Activated CD8-positive, alpha-beta T cell treated with anti-CD3 and anti-CD28 coated beads, Interleukin-2, amount 10 ng/mL, durations not matched to agents 7 days and 5 days (primary cell): ENCODE measurements around the gene CNOT11. TPM values are rescaled to one million over a fixed set of nuclear protein-coding genes. Genes with fewer than 3 reads are reported as not detected.
"Not testable (repeated sequence)": the region's sequence is repeated elsewhere in the genome, so short reads cannot be mapped to it uniquely, and the experiment has no call there.

Experiments used
- ATAC-seq: fragments of 150-1000 bp; cut with Tn5 transposase; one replicate; pipeline ENCODE4 v1.10.0; 2021; ENCODE audit warnings: moderate library complexity
- CTCF ChIA-PET: fragments of 350-600 bp; sonication (Branson Sonifier 250); formaldehyde crosslinking; loops from one replicate; lab custom pipeline; 2021; ENCODE audit warnings: antibody characterized with exemption; lab: Charles Lee
- POLR2A ChIA-PET: fragments of 350-600 bp; sonication (Branson Sonifier 250); formaldehyde crosslinking; loops from one replicate; lab custom pipeline; 2021; ENCODE audit warnings: antibody characterized with exemption; lab: Charles Lee
- DNase-seq: peaks from one replicate; pipeline ENCODE4 v3.0.0-alpha.2; 2020
- H3K27ac Mint-ChIP-seq: one replicate; pipeline ENCODE4 v1.8.0; 2021; ENCODE audit warnings: mild to moderate bottlenecking, mixed read lengths
- H3K27me3 Mint-ChIP-seq: one replicate; pipeline ENCODE4 v1.8.0; 2021; ENCODE audit warnings: low read depth, mixed read lengths
- H3K36me3 Mint-ChIP-seq: one replicate; pipeline ENCODE4 v1.8.0; 2021; ENCODE audit warnings: low read depth, mixed read lengths
- H3K4me1 Mint-ChIP-seq: one replicate; pipeline ENCODE4 v1.8.0; 2021; ENCODE audit warnings: low read depth, mixed read lengths
- H3K4me3 Mint-ChIP-seq: one replicate; pipeline ENCODE4 v1.8.0; 2021; ENCODE audit warnings: mild to moderate bottlenecking, mixed read lengths
- H3K9me3 Mint-ChIP-seq: one replicate; pipeline ENCODE4 v1.8.0; 2022; ENCODE audit warnings: mixed read lengths; ENCODE audit not compliant: insufficient read depth
- total RNA-seq, 2 experiments: library from RNA; stranded (reverse); gene quantifications; one replicate each; pipeline ENCODE4 v1.2.3, GENCODE V29; 2021

CNOT11 gene
- 10 to 100 TPM; 64.4 to 64.7 TPM for total RNA-seq

GRCh38 chr2:101252408-101253012, at the start of gene CNOT11:
Gene CNOT11, plus strand, starts transcription at chr2:101252886. Its CDS starts 79 bp downstream, at chr2:101252965.
- peak within 1 kb of the TSS; percentile 89 for H3K4me3 Mint-ChIP-seq
- CTCF ChIA-PET, result interaction anchor here (0.6 to 3.2 kb wide), 21 partner anchors 10 to 248 kb away, joined by 3 to 24 read pairs (median 4); partner anchors contain the start of genes RFX8 and RNF149
- peak; percentile 99 for DNase-seq
- H3K36me3 Mint-ChIP-seq, result peaks cover 32% of the 10 kb centered on the region
- H3K27me3 Mint-ChIP-seq, result no peaks in the 10 kb centered on the region
- no peaks in the 10 kb centered on the region for H3K9me3 Mint-ChIP-seq
- H3K27ac Mint-ChIP-seq, result peak within 1 kb of the TSS; percentile 96
- peaks cover 45% of the 10 kb centered on the region for H3K4me1 Mint-ChIP-seq
- ATAC-seq, result peak; percentile 88
- POLR2A ChIA-PET, result interaction anchor here (0.9 to 3.7 kb wide), 17 partner anchors 13 to 690 kb away, joined by 3 to 34 read pairs (median 6); partner anchors contain the start of genes PDCL3, RNF149 and RPL31

GRCh38 chr2:101204400-101205115, 48.1 kb upstream of the CNOT11 start:
- no peak for ATAC-seq
- Mint-ChIP-seq H3K36me3 (no peaks in the 10 kb centered on the region), H3K4me3 (no peak overlapping the region), H3K27me3 (no peaks in the 10 kb centered on the region), H3K27ac (peak overlapping the region; percentile 81), H3K4me1 (peaks cover 16% of the 10 kb centered on the region), H3K9me3 (no peaks in the 10 kb centered on the region)
- DNase-seq, result no peak
- CTCF ChIA-PET, result interaction anchor here (0.5 to 5.0 kb wide), 37 partner anchors 8 to 891 kb away, joined by 3 to 58 read pairs (median 6); partner anchors contain the start of genes CNOT11 and RPL31
- POLR2A ChIA-PET, result no interaction called here

- peak overlapping the region; percentile 81 for H3K27ac Mint-ChIP-seq
- DNase-seq, result peak; percentile 71
- CTCF ChIA-PET, result interaction anchor here (0.7 to 5.0 kb wide), 55 partner anchors 9 to 643 kb away, joined by 3 to 58 read pairs (median 5); partner anchors contain the start of genes CNOT11, PDCL3, RPL31 and TBC1D8
- peaks cover 16% of the 10 kb centered on the region for H3K4me1 Mint-ChIP-seq
- peak; percentile 91 for ATAC-seq
- POLR2A ChIA-PET, result interaction anchor here (0.6 to 1.4 kb wide), 4 partner anchors 46 to 202 kb away, joined by 3 to 9 read pairs (median 3); partner anchors contain the start of gene CNOT11
- H3K9me3 Mint-ChIP-seq, result no peaks in the 10 kb centered on the region
- peak overlapping the region; percentile 58 for H3K4me3 Mint-ChIP-seq
- H3K36me3 Mint-ChIP-seq, result no peaks in the 10 kb centered on the region
- H3K27me3 Mint-ChIP-seq, result peaks cover 4% of the 10 kb centered on the region
These were observed 46.9 kb upstream of the CNOT11 start for GRCh38 chr2:101205521-101206479.

DNA sequence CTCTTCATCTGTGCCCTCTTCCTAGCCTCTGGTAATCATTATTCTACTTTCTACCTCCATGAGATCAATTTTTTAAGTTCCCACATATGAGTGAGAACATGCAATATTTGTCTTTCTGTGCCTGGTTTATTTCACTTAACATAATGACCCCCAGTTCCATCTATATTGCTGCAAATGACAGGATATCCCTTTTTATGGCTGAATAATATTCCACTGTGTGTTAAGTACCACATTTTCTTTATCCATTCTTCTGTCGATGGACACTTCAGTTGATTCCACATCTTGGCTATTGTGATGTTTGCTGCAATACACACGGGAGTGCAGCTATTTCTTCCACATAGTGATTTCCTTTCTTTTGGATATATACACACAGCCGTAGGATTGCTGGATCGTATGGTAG, 43.9 kb upstream of the CNOT11 start:
- Mint-ChIP-seq H3K4me3 (no peak overlapping the region), H3K27me3 (peaks cover 4% of the 10 kb centered on the region), H3K27ac (no peak overlapping the region), H3K9me3 (no peaks in the 10 kb centered on the region), H3K4me1 (peaks cover 16% of the 10 kb centered on the region), H3K36me3 (no peaks in the 10 kb centered on the region)
- ChIA-PET POLR2A (interaction anchor here (0.6 kb wide), 1 partner anchor 23 kb away, joined by 3 read pairs; no protein-coding TSS in a partner anchor), CTCF (interaction anchor here (0.9 kb wide), 1 partner anchor 196 kb away, joined by 3 read pairs; no protein-coding TSS in a partner anchor)
- DNase-seq (no peak), ATAC-seq (no peak)

GRCh38 chr2:101219246-101219645, 33.4 kb upstream of the CNOT11 start:
- ChIA-PET POLR2A (no interaction called here), CTCF (interaction anchor here (4.0 kb wide), 1 partner anchor 14 kb away, joined by 30 read pairs; no protein-coding TSS in a partner anchor)
- no peak for DNase-seq
- no peak for ATAC-seq
- peak overlapping the region; percentile 54 for H3K27ac Mint-ChIP-seq
- H3K4me1 Mint-ChIP-seq, result peaks cover 14% of the 10 kb centered on the region
- peaks cover 15% of the 10 kb centered on the region for H3K36me3 Mint-ChIP-seq
- H3K27me3 Mint-ChIP-seq, result peaks cover 3% of the 10 kb centered on the region
- H3K4me3 Mint-ChIP-seq, result no peak overlapping the region
- H3K9me3 Mint-ChIP-seq, result peaks cover 15% of the 10 kb centered on the region

DNA sequence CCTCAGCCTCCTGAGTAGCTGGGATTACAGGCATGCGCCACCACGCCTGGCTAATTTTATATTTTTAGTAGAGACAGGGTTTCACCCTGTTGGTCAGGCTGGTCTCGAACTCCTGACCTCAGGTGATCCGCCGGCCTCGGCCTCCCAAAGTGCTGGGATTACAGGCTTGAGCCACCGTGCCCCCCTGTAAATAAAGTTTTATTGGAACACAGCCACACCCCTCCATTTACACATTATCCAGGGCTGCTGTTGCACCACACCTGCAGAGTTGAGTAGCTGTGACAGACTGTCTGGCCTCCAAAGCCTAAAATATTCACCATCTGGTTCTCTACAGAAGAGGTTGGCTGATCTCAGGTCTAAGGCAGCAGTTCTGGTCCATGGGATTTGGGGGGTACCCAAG, 32.6 kb upstream of the CNOT11 start:
- POLR2A ChIA-PET, result interaction anchor here (0.6 kb wide), 1 partner anchor 275 kb away, joined by 3 read pairs; no protein-coding TSS in a partner anchor
- not testable (repeated sequence) for DNase-seq
- CTCF ChIA-PET, result interaction anchor here (4.0 kb wide), 1 partner anchor 15 kb away, joined by 30 read pairs; no protein-coding TSS in a partner anchor

GRCh38 chr2:101223814-101224231, 28.9 kb upstream of the CNOT11 start:
- no peaks in the 10 kb centered on the region for H3K27me3 Mint-ChIP-seq
- peak overlapping the region; percentile 34 for H3K4me3 Mint-ChIP-seq
- ChIA-PET CTCF (interaction anchor here (0.9 to 2.5 kb wide), 9 partner anchors 16 to 211 kb away, joined by 3 to 12 read pairs (median 4); partner anchors contain the start of gene CNOT11), POLR2A (interaction anchor here (0.9 to 1.4 kb wide), 2 partner anchors 30 to 222 kb away, joined by 3 to 5 read pairs; partner anchors contain the start of gene RPL31)
- peaks cover 23% of the 10 kb centered on the region for H3K9me3 Mint-ChIP-seq
- peak overlapping the region; percentile 86 for H3K27ac Mint-ChIP-seq
- H3K4me1 Mint-ChIP-seq, result peaks cover 28% of the 10 kb centered on the region
- ATAC-seq (peak; percentile 95), DNase-seq (peak; percentile 83)
- peaks cover 34% of the 10 kb centered on the region for H3K36me3 Mint-ChIP-seq

More for the DNA sequence above, 32.6 kb upstream of the CNOT11 start:
- H3K27me3 Mint-ChIP-seq, H3K4me3 Mint-ChIP-seq, ATAC-seq, H3K27ac Mint-ChIP-seq: not testable (repeated sequence)
- Mint-ChIP-seq H3K4me1 (peaks cover 18% of the 10 kb centered on the region), H3K36me3 (peaks cover 21% of the 10 kb centered on the region), H3K9me3 (peaks cover 19% of the 10 kb centered on the region)

DNA sequence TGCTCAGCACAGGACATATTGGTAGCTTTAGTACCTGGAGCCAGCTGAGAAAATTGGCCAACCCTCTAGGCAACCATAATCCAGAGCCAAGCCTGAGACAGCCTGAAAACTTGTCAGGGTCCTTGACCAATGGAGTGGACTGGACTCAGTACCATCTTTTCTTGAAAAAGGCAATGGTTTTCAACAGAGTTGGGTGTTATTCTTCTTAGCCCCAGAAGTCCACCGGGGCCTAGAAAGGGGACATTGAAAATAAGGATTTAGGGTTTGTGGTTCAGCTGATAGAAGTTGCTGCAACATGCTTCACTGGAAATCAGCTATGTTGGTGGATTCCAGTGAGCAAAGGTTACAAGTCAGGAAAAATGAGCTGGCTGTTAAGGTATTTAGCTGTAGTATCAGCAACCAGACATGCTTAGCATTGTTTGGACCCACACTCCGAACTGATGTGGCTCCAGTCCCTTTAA, 22.1 kb upstream of the CNOT11 start:
- Mint-ChIP-seq H3K36me3 (peaks cover 8% of the 10 kb centered on the region), H3K27ac (no peak overlapping the region), H3K27me3 (no peaks in the 10 kb centered on the region), H3K4me1 (peaks cover 10% of the 10 kb centered on the region), H3K4me3 (no peak overlapping the region), H3K9me3 (peaks cover 4% of the 10 kb centered on the region)
- POLR2A ChIA-PET, result interaction anchor here (1.1 kb wide), 1 partner anchor 22 kb away, joined by 4 read pairs; the partner anchor contains the start of gene CNOT11
- DNase-seq (no peak), ATAC-seq (no peak)
- CTCF ChIA-PET, result interaction anchor here (1.0 to 3.9 kb wide), 3 partner anchors 10 to 41 kb away, joined by 3 to 14 read pairs (median 4); partner anchors contain the start of gene CNOT11

- peaks cover 10% of the 10 kb centered on the region for H3K4me1 Mint-ChIP-seq
- no peak overlapping the region for H3K27ac Mint-ChIP-seq
- DNase-seq (no peak), ATAC-seq (no peak)
- H3K36me3 Mint-ChIP-seq, result peaks cover 3% of the 10 kb centered on the region
- H3K27me3 Mint-ChIP-seq, result no peaks in the 10 kb centered on the region
- H3K4me3 Mint-ChIP-seq, result no peak overlapping the region
- ChIA-PET CTCF (interaction anchor here (1.0 to 3.9 kb wide), 4 partner anchors 9 to 111 kb away, joined by 3 to 14 read pairs (median 4); partner anchors contain the start of gene CNOT11), POLR2A (interaction anchor here (1.1 kb wide), 1 partner anchor 22 kb away, joined by 4 read pairs; the partner anchor contains the start of gene CNOT11)
- peaks cover 2% of the 10 kb centered on the region for H3K9me3 Mint-ChIP-seq
These were observed 21.4 kb upstream of the CNOT11 start for GRCh38 chr2:101231240-101231639.
